ENCODE measurements around the gene ZNF337. TPM values are rescaled to one million over a fixed set of nuclear protein-coding genes. Genes with fewer than 3 reads are reported as not detected.

Gene ZNF337
- 1 to 10 TPM; 6.2 to 9.1 TPM for total RNA-seq

DNA sequence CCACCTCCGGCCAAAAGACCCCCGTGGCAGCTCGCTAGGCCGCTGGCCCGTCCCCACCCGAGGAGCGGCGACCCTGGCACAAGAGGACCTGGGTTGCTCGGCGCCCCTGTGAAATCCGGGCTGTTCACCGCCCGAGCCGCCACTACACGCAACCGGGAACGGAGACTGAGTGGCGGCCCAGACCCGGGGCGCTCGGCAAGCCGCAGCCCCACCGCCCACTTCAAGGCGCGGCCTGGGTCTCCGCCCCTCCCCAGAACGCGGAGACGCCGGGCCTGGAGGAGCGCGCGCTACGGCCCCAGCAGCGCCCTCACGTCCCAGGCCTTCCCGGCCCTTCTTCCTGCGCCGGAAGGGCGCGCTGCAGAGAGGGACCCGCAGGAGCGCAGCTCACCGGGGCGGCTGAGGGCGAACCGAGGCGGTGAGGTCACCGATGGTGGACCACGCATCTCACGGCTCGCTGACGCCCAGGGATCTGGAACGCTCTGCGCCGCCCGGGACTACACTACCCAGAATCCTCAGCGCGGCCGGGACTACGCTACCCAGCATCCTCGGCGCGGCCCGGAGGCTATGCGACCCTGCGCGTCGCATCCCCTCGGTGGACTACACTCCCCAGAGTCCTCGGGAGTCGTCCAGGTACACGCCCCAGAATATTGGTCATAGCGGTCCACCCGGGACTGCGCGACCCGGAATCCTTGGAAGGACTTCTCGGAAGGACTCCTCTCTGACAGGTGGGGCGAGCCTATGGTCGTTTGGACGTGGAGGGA is at the start of gene ZNF337:
ZNF337 (minus strand) TSS at position 483 of the 761 bp plus-strand sequence. CDS start 10,436 bp downstream, outside the sequence.
- Histone ChIP-seq H3K4me1 (peaks cover 0 to 15% of the 10 kb centered on the region in 2 donors), H3K4me3 (peak within 1 kb of the TSS; percentile 68 to 94), H3K27ac (peak within 1 kb of the TSS; percentile 93 to 95), H3K27me3 (no peaks in the 10 kb centered on the region), H3K9me3 (peaks cover 0 to 19% of the 10 kb centered on the region in 2 donors), H3K36me3 (no peaks in the 10 kb centered on the region)
- peak; percentile 97 for DNase-seq (ENCODE audit: low spot score)
- TF ChIP-seq, protein P1, sequence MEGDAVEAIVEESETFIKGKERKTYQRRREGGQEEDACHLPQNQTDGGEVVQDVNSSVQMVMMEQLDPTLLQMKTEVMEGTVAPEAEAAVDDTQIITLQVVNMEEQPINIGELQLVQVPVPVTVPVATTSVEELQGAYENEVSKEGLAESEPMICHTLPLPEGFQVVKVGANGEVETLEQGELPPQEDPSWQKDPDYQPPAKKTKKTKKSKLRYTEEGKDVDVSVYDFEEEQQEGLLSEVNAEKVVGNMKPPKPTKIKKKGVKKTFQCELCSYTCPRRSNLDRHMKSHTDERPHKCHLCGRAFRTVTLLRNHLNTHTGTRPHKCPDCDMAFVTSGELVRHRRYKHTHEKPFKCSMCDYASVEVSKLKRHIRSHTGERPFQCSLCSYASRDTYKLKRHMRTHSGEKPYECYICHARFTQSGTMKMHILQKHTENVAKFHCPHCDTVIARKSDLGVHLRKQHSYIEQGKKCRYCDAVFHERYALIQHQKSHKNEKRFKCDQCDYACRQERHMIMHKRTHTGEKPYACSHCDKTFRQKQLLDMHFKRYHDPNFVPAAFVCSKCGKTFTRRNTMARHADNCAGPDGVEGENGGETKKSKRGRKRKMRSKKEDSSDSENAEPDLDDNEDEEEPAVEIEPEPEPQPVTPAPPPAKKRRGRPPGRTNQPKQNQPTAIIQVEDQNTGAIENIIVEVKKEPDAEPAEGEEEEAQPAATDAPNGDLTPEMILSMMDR (IDR thresholded peaks at IDR 0.05), result peak in 1 of 2 donors; percentile 20

DNA sequence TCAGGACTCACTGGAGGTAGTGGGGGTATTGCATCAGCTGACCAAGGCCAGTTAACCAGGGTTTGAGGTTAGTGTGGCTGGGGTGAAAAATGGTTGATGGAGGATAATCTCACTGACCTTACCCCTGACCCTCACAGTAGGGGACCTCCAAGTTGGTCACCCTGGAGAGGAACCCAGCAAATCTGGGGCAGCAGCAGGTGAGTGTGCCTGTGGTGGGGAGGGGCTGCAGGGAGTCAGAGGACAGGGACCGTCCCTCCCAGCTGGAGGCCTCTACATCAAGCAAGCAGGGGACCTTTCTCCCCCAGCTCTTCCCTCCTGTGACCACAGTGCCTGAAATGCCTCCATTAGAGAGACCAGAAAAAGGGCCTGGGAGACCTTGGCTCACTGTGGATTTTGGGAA is 49.1 kb upstream of the ZNF337 start:
- TF ChIP-seq, protein P1 (IDR thresholded peaks at IDR 0.05), result no peak
- Histone ChIP-seq H3K4me3 (no peak overlapping the region), H3K36me3 (no peaks in the 10 kb centered on the region), H3K27ac (no peak overlapping the region), H3K4me1 (no peaks in the 10 kb centered on the region), H3K27me3 (no peaks in the 10 kb centered on the region), H3K9me3 (no peaks in the 10 kb centered on the region)
- DNase-seq (ENCODE audit: low spot score), result no peak

DNA sequence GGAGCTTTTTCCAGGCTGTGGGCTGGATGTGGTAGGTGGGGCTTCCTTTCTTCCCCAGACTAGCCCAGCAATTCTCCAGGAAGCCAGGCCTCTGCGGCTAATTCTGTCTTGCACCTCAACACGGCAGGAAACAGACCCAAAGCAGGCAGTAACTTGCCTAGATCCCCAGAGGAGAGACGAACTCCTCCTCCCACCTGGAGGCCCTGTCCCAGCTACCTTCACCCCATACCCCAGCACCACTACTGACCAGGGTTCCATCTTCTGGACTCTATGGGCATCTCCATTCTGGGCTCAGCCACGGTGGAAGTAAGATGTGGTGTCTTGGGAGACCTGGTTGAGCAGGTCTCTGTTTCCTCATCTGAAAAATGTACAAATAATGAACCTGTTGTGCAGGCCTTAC is 48.4 kb upstream of the ZNF337 start:
- Histone ChIP-seq H3K9me3 (no peaks in the 10 kb centered on the region), H3K36me3 (no peaks in the 10 kb centered on the region), H3K27ac (no peak overlapping the region), H3K4me3 (no peak overlapping the region), H3K4me1 (no peaks in the 10 kb centered on the region), H3K27me3 (no peaks in the 10 kb centered on the region)
- TF ChIP-seq, protein P1 (IDR thresholded peaks at IDR 0.05), result no peak
- no peak for DNase-seq (ENCODE audit: low spot score)

DNA sequence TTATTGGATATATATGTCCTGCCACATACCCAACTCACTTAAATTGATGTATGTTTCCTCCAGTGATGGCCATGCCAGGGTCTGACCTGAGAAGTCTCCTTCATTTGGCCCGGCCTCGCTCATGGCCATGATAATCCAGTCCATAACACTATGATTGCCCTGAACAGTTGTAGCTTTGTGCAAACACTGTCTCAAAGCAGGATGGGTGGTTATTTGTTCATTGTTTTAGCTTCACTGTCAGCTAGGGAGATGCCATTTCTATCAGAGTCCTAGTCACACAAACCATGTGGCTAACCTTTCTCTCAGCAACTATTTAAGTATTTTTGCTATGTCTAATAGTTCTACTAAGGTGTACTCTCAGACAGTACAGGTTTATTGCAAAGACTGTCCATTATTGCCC is 47.6 kb upstream of the ZNF337 start:
- DNase-seq (ENCODE audit: low spot score), result no peak
- H3K27me3 ChIP-seq, result no peaks in the 10 kb centered on the region
- H3K4me3 ChIP-seq, result no peak overlapping the region
- no peaks in the 10 kb centered on the region for H3K4me1 ChIP-seq
- TF ChIP-seq, protein P1 (IDR thresholded peaks at IDR 0.05), result no peak
- H3K27ac ChIP-seq, result no peak overlapping the region
- no peaks in the 10 kb centered on the region for H3K9me3 ChIP-seq
- H3K36me3 ChIP-seq, result no peaks in the 10 kb centered on the region

DNA sequence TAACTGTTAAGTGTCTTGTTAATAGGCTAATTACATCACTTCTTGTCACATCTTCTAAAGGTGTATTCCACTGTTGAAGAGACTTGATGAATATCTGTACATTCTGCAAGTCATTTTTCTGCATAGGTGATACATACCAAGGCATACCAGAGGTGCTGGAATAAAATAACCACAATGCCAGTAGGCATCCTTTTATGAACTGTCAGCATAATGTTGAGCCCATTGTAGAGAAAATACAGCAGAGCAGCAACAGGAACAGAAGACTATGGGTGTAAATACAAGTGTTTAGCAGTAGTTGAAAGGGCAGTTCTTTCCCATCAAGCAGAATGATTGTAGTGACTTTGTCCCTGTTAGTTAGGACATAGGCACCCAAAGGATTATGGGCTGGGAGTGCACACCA is 44.4 kb upstream of the ZNF337 start:
- H3K4me1 ChIP-seq, result no peaks in the 10 kb centered on the region
- peaks cover 0 to 6% of the 10 kb centered on the region in 2 donors for H3K9me3 ChIP-seq
- no peak for DNase-seq (ENCODE audit: low spot score)
- TF ChIP-seq, protein P1 (IDR thresholded peaks at IDR 0.05), result no peak
- H3K36me3 ChIP-seq, result no peaks in the 10 kb centered on the region
- H3K4me3 ChIP-seq, result no peak overlapping the region
- H3K27ac ChIP-seq, result no peak overlapping the region
- no peaks in the 10 kb centered on the region for H3K27me3 ChIP-seq
